ENCODE measurements around the gene EXOC2.

GRCh38 chr6:686497-686896, 6.4 kb downstream of the EXOC2 start:
- TF ChIP-seq FOXJ3 (CRISPR knock-in tag; IDR thresholded peaks at IDR 0.05; ENCODE audit: borderline replicate concordance), result no peak
- no peak for TF ChIP-seq USF1 (CRISPR knock-in tag; IDR thresholded peaks at IDR 0.05)
- no peak for TF ChIP-seq NFE2L1 (CRISPR knock-in tag; IDR thresholded peaks at IDR 0.05)
- TF ChIP-seq CTCF (IDR thresholded peaks at IDR 0.05), result no peak
- no peak for TF ChIP-seq MAX (CRISPR knock-in tag; IDR thresholded peaks at IDR 0.05)
- TF ChIP-seq CREB1 (CRISPR knock-in tag; IDR thresholded peaks at IDR 0.05), result no peak
- no peak for TF ChIP-seq JUN (CRISPR knock-in tag; IDR thresholded peaks at IDR 0.05)
- no peak for TF ChIP-seq TEAD1 (CRISPR knock-in tag; IDR thresholded peaks at IDR 0.05)

Measured in WTC11 (cell line).